MM.1S (cell line): ENCODE data around the gene CLDN17.

Experiments
- EZH2 ChIP-seq: fragments of 300-600 bp; sonication (generic); optimal IDR thresholded peaks from 2 replicates; pipeline ENCODE3; 2017; ENCODE audit warnings: low read depth, mild to moderate bottlenecking, antibody characterized with exemption, low read length, mixed read lengths
- EZH2phosphoT487 ChIP-seq: fragments of 300-600 bp; sonication (generic); IDR thresholded peaks from 2 replicates; pipeline ENCODE4 v1.6.1; 2018; ENCODE audit warnings: antibody characterized with exemption, low read length
- TF ChIP-seq, protein P1 (sequence below): fragments of 300-600 bp; sonication (generic); IDR thresholded peaks from 2 replicates; pipeline ENCODE4 v1.5.1; 2016; ENCODE audit warnings: antibody characterized with exemption, low read length, mixed read lengths

DNA sequence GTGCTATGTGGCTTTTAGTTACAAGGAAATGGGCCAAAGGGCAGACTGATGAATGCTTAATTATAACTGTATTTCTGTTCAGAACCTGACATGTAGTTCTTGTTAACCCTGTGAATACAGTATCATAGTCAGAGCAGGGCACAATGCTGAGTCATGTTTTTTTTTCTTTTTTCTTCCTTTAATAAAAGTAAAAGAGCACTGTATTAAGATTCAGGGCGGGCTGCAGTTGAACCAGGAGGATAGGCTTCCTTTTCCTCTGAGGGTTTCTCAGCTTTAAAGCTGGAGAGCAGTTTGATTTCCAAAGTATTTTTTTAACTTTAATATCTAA is 40.6 kb upstream of the CLDN17 start:
- TF ChIP-seq EZH2 (no peak), EZH2phosphoT487 (no peak)
- TF ChIP-seq, protein P1, sequence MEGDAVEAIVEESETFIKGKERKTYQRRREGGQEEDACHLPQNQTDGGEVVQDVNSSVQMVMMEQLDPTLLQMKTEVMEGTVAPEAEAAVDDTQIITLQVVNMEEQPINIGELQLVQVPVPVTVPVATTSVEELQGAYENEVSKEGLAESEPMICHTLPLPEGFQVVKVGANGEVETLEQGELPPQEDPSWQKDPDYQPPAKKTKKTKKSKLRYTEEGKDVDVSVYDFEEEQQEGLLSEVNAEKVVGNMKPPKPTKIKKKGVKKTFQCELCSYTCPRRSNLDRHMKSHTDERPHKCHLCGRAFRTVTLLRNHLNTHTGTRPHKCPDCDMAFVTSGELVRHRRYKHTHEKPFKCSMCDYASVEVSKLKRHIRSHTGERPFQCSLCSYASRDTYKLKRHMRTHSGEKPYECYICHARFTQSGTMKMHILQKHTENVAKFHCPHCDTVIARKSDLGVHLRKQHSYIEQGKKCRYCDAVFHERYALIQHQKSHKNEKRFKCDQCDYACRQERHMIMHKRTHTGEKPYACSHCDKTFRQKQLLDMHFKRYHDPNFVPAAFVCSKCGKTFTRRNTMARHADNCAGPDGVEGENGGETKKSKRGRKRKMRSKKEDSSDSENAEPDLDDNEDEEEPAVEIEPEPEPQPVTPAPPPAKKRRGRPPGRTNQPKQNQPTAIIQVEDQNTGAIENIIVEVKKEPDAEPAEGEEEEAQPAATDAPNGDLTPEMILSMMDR, result no peak
